Left kidney (tissue), 2 donors: Measurements from ENCODE around the gene UACA. TPM values are rescaled to one million over a fixed set of nuclear protein-coding genes. Genes with fewer than 3 reads are reported as not detected.
A peak's percentile ranks its signal among the peaks of the same experiment; 100 is the strongest.
"Not testable (repeated sequence)": the region's sequence is repeated elsewhere in the genome, so short reads cannot be mapped to it uniquely, and the experiment has no call there.

Source experiments
- DNase-seq: peaks from one replicate; pipeline ENCODE4 v3.0.0-alpha.2; 2013
- polyA plus RNA-seq: library from polyadenylated mRNA; unstranded; fragments of 120-200 nt; gene quantifications from one replicate; pipeline ENCODE4 v1.2.1, GENCODE V29; 2013; ENCODE audit not compliant: insufficient read length

Gene UACA
- polyA plus RNA-seq, 1 donor = 120 TPM

DNA sequence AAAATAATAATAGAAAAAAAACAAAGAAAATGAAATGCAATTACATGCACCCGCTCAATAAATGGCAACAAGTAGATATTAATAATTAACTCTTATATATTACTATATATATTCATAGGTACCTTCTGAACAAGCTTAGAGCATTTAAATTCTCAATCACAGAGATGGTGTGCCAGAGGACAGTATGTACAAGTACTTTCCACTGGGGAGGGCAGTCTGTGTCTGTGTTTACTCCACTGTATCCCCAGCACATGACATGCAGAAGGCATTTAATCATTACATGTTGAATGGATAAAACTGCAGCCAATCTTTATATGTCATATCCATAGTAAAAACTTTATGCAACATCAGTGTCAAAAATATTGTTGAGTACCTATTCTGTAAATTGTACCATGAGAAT, 97.8 kb downstream of the UACA start:
- DNase-seq = no peak

DNA sequence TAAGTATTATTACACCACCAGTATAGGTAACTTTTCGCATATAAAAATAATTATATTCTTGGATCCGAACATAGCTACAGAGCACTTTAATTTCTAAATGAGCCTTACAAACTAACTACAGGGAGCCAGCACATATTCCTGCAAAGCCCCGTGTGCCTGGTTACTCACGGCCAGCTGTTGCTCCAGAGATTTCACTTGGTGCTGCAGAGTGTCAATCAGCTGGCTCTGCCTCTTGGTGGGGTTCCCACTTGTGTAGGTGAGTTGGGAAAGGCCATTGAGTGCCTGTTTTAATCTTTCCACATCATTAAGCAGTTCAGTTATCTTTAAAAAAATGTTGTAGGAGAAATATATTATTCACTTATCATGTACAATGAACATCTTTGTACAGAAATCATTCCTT, 98.9 kb downstream of the UACA start:
- DNase-seq = no peak

DNA sequence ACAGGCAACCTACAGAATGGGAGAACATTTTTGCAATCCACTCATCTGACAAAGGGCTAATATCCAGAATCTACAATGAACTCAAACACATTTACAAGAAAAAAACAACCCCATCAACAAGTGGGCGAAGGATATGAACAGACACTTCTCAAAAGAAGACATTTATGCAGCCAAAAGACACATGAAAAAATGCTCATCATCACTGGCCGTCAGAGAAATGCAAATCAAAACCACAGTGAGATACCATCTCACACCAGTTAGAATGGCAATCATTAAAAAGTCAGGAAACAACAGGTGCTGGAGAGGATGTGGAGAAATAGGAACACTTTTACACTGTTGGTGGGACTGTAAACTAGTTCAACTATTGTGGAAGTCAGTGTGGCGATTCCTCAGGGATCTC, 100.3 kb downstream of the UACA start:
- DNase-seq = not testable (repeated sequence)

DNA sequence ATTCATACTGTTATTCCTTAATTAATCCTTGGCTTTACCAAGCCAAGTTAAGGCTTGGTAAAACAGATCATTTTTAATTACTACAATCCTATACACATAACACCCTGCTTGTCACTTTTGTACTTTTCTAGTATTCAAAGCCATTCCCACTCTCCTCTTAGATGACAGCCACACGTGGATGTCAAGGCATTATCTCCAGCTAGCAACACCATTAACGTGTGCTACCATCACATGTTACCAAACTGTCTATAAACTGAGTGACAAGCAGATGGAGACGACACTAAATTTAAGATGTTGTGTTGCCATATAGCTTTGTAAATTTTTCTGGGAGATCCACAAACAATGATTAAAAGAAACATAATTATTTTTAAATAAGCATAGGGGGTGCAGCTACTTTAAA, 103.7 kb downstream of the UACA start:
- DNase-seq = no peak

DNA sequence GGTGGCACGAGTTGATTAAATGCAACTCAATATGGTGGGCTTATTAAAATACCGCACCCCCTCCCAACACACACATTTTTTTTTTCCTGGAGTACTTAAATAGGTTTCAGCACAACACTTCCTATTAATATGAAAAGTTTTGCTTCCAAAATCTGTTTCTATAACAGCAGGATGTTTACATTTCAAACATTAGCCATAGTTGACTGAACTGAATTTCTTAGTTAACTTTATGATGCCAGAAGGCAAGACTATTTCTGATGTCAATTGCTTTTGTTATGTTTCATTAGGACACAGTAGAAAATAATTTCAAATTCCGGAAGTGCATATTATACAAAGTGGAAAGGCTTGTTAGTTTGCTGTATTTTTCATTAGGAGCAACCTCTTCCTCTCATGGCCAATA, 104.7 kb downstream of the UACA start:
- no peak for DNase-seq

DNA sequence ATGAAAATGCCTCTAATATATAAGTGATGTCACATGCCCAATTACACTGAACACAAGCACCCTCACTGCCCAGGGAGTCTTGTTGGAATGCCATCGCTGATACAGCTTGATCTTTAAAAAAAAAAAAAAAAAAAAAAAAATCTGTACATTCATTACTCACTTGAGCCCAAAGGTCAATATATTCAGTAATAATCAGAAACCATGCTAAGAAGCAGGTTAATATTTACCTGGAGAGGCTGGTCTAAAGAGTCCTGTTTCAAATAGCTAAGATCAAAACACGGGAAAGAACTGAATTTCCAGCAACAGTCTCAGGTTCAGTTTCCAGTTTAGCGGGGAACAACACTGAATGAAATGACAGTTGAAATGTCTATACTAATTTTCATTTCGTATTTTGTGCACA, 109.9 kb downstream of the UACA start:
- no peak for DNase-seq

DNA sequence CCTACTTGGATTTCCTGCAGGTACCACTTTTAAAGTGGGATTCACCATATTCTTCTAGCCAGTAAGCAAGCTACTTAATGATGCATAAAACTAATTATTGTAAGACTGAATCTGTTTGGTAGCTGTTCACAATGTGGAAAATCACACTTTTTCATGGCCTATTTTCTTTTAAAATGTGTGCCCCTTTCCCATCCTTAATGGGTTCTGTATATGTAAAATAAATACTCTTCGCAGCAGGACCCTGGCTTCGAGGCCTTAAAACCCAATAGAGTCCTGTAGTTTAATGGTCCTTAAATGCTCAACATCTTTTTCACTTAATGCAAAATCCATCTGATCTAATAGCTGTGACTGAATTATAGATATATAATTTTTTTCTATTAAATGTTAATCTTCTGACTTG, 111.0 kb downstream of the UACA start:
- no peak for DNase-seq

DNA sequence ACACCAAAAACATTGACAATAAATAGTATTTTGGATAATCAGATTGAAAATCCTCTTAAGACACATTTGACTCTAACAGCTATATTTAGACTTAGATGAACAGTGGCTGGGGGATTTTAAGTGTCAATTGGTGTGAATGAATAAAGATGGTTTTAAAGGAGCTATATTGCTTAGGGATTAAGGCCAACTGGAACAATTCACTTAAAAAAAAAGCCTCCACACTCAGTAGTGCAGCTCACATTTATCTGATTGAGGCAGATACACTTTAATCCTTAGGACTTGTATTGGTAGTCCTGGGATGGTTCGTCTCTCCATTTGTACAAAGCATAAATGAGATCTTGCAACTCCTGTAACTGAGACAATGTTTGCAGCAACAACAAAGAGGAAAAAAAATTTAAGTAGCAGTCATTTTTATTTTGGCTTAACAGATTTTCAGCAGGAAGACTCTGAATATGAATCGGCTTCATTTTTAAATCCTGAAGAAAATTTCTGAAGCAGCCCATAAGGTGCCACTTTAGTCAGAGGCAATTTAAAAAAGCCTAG, 112.0 kb downstream of the UACA start:
- no peak for DNase-seq

DNA sequence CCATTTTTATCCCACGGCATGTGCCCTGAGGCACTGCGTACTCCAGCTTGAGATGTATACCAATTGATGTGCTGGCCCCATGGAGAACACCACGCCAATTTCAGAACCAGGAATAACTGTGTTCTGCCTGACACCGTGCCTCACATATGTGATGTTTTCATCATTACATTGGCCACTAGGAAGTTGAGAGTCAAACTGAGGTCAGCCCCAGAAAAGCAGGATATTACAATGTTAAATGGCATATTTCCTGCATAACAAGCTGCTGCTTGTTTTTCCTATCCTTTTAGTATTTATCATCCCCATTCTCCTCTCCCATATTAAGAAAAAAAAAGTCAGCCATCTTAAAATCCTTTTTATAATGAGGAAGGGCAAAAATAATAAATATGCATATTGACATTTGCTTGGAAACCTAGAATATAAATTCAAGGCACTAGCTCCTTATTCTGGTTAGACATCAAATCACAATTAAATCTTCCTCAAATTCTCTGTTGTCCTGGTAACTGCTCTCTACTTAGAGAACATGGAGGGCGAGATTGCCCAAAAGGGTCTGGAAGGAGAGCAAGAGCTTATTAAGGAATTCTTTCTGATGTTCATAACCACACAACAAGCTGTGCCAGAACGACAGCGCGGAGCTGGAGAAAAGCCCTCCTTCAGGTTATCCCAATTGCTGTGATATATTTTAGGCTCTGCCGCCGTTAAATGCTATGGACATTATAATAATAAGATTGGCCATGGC, 112.6 kb downstream of the UACA start:
- no peak for DNase-seq

DNA sequence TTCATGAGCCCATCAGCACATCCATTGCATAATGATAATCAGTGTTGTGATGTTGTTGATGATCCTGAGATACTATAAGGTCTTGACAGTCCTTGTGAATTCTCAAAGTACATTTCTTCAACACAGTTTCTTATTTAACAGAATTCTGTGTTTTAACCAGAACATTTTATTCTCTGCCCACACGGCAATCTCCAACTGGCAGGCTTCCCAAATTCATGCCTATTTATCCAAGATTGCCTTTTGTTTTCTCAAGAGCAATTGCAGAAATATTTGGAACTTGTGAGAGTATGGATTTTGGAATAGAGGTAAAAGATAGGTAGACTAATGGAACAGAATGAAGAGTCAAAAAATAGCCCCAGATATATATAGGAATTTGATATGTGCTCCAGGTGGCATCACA, 116.0 kb downstream of the UACA start:
- DNase-seq = no peak

DNA sequence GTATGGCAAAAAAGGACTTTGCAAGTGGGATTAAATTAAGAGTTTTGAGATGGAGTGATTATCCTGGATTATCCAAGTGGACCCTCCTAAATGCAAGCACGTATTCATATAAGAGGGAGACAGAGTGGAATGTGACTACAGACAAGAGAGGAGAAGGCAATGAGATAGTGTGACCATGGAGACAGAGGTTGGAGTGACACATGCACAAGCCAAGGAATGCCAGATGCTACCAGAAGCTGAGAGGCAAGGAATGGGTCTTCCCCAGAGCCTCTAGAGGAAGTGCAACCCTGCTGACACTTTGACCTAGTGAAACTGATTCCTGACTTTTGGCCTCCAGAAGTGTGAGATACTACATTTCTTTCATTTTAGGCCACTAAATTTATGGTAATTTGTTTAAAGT, 117.2 kb downstream of the UACA start:
- DNase-seq = no peak

DNA sequence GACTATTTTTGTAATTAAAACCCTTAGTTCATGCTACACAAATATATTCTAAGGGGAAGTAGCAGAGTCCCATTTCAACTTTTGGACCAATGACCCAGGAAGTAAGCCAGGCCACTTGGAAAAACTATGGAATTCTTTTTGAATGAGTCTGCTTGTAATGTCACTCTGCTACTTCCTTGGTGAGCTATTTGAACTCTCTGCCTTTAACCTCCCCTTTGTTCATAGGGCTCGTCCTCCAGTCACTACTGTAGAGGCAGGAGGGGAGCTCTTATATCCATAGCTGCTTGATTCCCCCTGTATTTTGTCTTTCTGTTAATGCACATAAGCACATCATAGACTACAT, 119.6 kb downstream of the UACA start:
- DNase-seq = no peak

DNA sequence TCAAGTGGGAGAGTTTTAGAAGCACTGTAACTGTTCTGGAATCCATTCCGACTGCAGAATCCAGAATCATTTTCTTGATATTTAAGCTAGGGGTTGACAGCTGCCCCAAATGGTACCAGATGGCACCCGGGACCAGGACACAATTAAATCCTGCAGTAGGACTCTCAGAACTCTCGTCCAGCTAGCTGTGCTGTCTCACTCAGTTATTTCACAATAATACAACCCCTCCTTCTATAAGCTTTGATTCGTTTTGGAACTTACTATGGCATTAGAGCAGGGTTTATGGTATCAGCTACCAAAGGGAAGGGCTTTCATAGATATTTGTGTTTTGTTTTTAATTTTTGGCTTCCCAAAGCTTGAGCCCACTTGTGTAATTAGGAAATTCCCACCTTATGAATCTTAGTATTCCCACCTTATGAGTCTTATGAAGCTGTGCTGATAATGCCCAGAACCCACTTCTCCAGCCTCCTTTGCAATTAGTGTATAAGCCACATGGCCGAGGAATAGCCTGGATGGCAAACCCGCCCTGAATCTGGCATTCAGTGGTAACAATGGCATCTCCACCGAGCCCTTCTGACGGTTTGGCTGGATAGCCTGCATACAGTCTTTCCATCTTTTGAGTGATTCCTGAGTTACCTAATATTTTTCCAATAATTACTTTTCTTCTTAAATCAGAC, 120.1 kb downstream of the UACA start:
- DNase-seq = no peak

DNA sequence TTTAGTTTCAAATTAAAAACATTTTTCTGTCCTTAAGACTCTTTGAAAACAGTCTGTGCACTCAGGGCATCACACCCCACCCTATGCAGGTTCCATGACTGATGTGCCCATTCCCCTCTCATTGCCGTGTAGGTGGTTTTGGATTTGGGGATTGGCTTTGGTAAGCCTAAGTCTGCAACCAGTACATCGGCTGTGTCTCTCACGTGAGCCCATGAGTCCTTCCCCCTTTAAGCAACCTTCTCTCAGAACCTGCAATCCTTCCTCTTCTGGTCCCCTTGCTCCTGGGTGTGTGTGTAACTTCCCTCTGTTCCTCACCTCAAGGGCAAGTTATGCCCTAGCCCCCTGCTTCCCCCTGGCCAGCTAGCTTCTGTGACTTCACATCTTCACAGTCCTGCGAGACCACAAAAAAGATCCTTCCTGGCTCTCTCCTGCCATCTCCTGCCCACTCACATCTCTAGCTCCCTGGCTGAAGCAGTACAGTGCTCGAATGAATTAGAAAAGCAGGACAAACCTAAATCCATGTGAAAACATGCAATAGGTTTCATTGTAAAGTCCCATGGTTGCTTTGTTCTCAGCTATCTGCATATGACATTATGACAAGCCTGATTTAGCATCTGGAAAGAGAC, 126.7 kb downstream of the UACA start:
- peak; percentile 33 for DNase-seq

DNA sequence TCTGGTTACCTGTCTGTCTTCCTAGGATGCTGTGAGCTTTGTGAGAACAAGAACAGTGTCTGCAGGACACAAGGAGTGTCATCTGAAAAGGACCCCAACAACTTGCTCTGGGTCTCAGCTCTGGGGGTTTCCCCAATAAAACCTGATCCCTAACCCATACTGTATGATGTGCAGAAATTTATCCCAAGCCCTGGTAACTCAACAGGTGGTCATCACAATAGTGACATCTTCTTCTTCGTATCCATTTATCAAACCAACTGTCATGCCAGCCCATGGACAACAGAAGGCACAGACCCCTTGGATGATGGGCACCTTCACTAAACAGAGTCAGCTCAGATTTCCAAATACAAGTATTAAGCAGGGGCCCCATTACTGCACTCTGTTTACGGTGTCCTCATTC, 127.5 kb downstream of the UACA start:
- no peak for DNase-seq

DNA sequence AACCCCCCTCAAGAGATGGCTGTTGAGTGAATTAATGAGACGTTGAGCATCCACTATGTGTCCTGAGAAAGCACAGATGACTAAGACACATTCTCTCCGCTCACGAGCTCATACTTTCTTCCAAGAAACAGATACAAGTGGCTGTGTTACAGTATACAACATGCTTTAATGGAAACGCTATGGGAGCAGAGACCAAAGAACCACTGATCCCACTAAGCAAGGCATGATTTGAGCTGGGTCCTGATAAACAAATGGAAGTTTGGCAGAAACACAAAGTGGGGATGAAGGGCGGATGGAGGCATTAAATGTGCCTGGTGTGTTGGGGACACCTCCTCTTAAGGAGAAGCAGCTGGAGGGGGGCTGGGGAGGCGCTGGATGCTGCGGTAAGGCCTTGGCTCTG, 129.4 kb downstream of the UACA start:
- DNase-seq = no peak

DNA sequence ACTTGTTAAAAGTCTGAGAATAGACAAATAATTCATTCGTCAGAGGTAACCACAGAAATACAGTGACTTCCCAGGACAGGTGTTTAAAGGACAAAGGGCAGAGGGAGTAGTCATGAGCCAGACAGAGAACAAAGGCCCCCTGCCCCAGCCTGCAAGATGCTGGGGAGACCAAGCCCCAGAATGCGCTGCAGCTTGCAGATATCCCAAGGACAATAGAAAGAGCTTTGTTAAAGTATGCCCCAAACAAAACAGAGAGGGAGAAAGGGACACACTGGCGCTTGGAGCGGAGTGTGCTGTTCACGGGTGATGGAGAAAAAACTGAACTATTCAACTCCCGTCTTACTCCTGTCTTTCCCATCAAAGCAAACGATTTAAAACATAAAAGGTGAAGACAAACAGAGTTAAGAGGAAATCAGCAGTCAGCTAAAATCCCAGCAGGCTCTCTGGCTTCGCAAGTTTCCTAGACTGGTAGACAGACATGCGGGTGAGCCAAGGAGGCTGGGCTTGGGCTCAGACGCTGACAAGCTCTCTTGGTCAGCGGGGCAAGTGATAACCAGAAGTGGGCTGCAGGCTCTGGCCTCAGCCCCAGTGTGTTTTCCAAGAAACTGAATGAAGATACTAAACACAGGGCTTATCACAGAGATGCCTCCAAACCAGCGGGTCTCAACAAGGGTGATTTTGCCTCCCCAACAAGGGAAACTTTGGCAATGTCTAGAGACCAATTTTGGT, 130.1 kb downstream of the UACA start:
- DNase-seq = no peak

DNA sequence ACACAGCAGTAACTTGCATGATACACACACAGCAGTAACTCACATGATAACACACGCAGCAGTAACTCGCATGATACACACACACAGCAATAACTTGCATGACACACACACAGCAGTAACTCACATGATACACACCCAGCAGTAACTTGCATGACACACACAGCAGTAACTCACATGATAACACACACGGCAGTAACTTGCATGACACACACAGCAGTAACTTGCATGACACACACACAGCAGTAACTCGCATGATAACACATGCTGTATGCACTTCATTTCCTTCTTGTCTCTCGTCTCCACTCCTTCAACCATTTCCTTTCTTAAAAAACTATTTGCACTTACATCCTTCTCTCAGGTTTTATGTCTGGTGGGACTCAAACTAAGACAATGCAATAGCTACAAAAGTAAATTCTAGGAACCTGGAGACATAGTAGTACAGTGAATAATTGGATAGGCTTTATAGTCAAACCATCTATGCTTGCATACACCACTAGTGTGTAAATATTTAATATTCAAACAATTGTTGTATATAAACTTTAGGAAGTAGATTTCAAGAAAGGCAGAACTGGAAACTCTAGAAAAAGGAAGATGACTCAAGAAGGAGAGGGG, 130.8 kb downstream of the UACA start:
- no peak for DNase-seq

DNA sequence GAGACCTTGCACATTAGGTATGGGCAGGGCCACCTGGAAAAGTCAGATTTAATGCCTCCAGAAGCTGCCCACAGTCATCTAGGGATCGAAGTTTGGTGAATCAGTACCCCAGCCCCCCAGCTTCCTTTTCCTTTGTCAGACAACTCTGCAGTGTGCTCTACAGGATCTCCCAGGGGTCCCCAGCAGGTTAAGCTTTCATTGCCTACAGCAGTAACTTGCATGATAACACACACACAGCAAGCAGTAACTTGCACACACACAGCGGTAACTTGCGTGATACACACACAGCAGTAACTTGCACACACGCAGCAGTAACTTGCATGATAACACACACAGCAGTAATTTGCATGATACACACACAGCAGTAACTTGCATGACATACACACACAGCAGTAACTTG, 131.3 kb downstream of the UACA start:
- no peak for DNase-seq

DNA sequence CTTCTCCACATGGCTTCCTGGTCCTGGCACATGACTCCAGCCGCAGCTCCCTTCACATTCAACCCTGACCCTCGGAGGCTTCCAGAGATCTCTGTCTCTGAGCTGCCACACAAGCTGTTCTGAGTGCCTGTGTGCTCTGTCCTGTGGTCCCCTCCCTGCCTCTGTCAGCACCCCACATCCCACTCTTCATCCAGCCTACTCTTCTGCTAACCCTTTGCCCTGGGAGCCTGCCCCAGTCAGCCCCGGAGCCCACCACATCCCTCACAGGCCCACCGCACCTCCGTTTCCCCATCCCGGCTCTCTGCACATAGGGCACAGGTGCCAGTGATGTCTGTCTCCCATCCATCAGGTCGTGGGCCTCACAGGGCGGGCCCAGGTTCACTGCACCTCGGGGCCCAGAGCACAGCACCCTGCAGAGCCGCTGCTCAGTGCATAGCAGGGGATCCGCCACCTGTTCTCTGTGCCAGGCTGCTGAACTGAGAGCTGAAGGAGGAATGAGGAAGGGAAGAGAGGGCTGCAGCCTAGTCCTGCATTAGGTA, 133.6 kb downstream of the UACA start:
- DNase-seq = no peak

DNA sequence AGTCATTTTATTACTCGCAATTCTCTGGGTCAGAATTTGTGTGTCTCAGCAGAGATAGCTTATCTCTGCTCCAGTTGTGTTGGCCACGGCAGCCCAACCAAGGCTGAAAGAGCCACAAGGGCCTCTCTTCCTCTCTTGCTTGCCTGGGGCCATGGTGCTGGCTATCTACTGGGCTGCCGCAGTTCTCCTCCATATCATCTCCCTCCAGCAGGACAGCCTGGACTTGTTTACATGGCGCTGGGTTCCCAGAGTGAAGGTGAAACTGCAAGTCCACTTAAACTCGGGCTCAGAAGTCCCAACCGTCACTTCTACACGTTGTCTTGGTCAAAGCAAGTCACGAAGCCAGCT, 134.8 kb downstream of the UACA start:
- DNase-seq = no peak
